HCT116 (cell line): ENCODE data around the gene LRRC4C. TPM values are rescaled to one million over a fixed set of nuclear protein-coding genes. Genes with fewer than 3 reads are reported as not detected.

ENCODE experiments used
- ATAC-seq: fragments of 200-7000 bp; cut with Tn5 transposase; 2 replicates; pipeline ENCODE4 v1.9.1; 2020; ENCODE audit warnings: mild to moderate bottlenecking, moderate library complexity
- BruUV-seq: library from RNA; stranded (reverse); fragments of 400-500 nt; replicated peaks from 2 replicates; lab custom pipeline; 2021; lab: Mats Ljungman, UMichigan
- CTCF ChIA-PET: fragments of 300-600 bp; sonication (Branson Sonifier 250); formaldehyde crosslinking; loops from one replicate; lab custom pipeline; 2021; ENCODE audit warnings: antibody characterized with exemption; lab: Charles Lee
- POLR2A ChIA-PET: fragments of 300-600, 350-600 bp; sonication (Branson Sonifier 250); formaldehyde crosslinking; loops from one replicate; lab custom pipeline; 2021; ENCODE audit warnings: antibody characterized with exemption; lab: Charles Lee
- RAD21 ChIA-PET, 2 experiments: fragments of 300-600 bp; sonication (Branson Sonifier 250); formaldehyde crosslinking; loops; one replicate each; lab custom pipeline; 2023; ENCODE audit warnings: low total read pairs in 2 of 2; ENCODE audit not compliant: uncharacterized antibody in 2 of 2, unreplicated experiment in 2 of 2, low non-redundant PET in 1 of 2; lab: Charles Lee
- DNase-seq: peaks from one replicate; pipeline ENCODE4 v3.0.0-alpha.2; 2010; ENCODE audit warnings: low read depth, low spot score
- H2AFZ ChIP-seq: fragments of 200-600 bp; shearing (Covaris generic), sonication (generic); 2 replicates; pipeline ENCODE4 v1.6.1; 2017; ENCODE audit warnings: low read depth, mixed run types, mixed read lengths, antibody characterized with exemption, low read length; ENCODE audit not compliant: poor library complexity, severe bottlenecking
- H3K27ac ChIP-seq: 2 replicates; pipeline ENCODE4 v1.5.1; 2012; ENCODE audit warnings: low read depth, low read length
- H3K27me3 ChIP-seq: fragments of 200-600 bp; sonication (generic); 2 replicates; pipeline ENCODE4 v1.6.1; 2016; ENCODE audit warnings: mixed run types, low read length, mixed read lengths; ENCODE audit not compliant: insufficient read depth
- H3K36me3 ChIP-seq, 2 experiments: fragments of 200-500 bp in 1 of 2; fragments of 200-600 bp in 1 of 2; sonication (Bioruptor generic) in 1 of 2; sonication (generic) in 1 of 2; 2 replicates each; pipeline versions ENCODE4 v1.5.1 to v1.6.1; 2014 to 2016; ENCODE audit warnings: low read length in 2 of 2, inconsistent platforms in 1 of 2, mixed read lengths in 1 of 2, mixed run types in 1 of 2; ENCODE audit not compliant: insufficient read depth in 2 of 2, control insufficient read depth in 1 of 2
- H3K4me1 ChIP-seq, 2 experiments: fragments of 200-600 bp in 1 of 2; sonication (generic) in 1 of 2; 2 replicates each; pipeline versions ENCODE4 v1.5.1 to v1.6.1; 2012 to 2017; ENCODE audit warnings: low read length in 2 of 2, inconsistent platforms in 1 of 2, mild to moderate bottlenecking in 1 of 2, mixed read lengths in 1 of 2, mixed run types in 1 of 2, moderate library complexity in 1 of 2; ENCODE audit not compliant: insufficient read depth in 2 of 2, control insufficient read depth in 1 of 2
- H3K4me2 ChIP-seq: fragments of 200-600 bp; sonication (generic); 2 replicates; pipeline ENCODE4 v1.6.1; 2017; ENCODE audit warnings: mixed run types, low read length, mixed read lengths
- H3K4me3 ChIP-seq, 2 experiments: fragments of 200-600 bp in 1 of 2; sonication (generic) in 1 of 2; replicated peaks in 1 of 2; 2 replicates each; pipeline ENCODE4 v1.5.1; 2011 to 2016; ENCODE audit warnings: low read length in 2 of 2, control low read depth in 1 of 2, low read depth in 1 of 2, mild to moderate bottlenecking in 1 of 2, mixed read lengths in 1 of 2, mixed run types in 1 of 2
- H3K79me2 ChIP-seq: fragments of 200-600 bp; sonication (generic); 2 replicates; pipeline ENCODE4 v1.6.1; 2017; ENCODE audit warnings: mild to moderate bottlenecking, mixed run types, low read length, moderate library complexity, mixed read lengths; ENCODE audit not compliant: insufficient read depth
- H3K9ac ChIP-seq: fragments of 200-600 bp; sonication (generic); 2 replicates; pipeline ENCODE4 v1.6.1; 2016; ENCODE audit warnings: low read length, mixed read lengths
- H3K9me2 ChIP-seq: fragments of 200-600 bp; sonication (generic), shearing (Covaris generic); 2 replicates; pipeline ENCODE4 v1.6.1; 2017; ENCODE audit warnings: mixed run types, mild to moderate bottlenecking, moderate library complexity; ENCODE audit not compliant: insufficient read depth
- H3K9me3 ChIP-seq, 2 experiments: fragments of 200-500 bp in 1 of 2; fragments of 200-600 bp in 1 of 2; sonication (Bioruptor generic) in 1 of 2; sonication (generic) in 1 of 2; 2 replicates each; pipeline ENCODE4 v1.6.1; 2014 to 2017; ENCODE audit warnings: low read length in 2 of 2, mixed read lengths in 2 of 2, inconsistent platforms in 1 of 2, low read depth in 1 of 2, mild to moderate bottlenecking in 1 of 2, mixed run types in 1 of 2, moderate library complexity in 1 of 2; ENCODE audit not compliant: control insufficient read depth in 1 of 2, insufficient read depth in 1 of 2
- H4K20me1 ChIP-seq: fragments of 200-600 bp; sonication (generic), shearing (Covaris generic); 2 replicates; pipeline ENCODE4 v1.6.1; 2017; ENCODE audit warnings: mixed run types, mild to moderate bottlenecking, moderate library complexity; ENCODE audit not compliant: insufficient read depth
- FOSL1 ChIP-seq: IDR thresholded peaks from 2 replicates; pipeline ENCODE4 v1.6.1; 2012; ENCODE audit warnings: low read depth
- POLR2AphosphoS5 ChIP-seq: IDR thresholded peaks from 2 replicates; pipeline ENCODE4 v1.6.1; 2011; ENCODE audit warnings: mild to moderate bottlenecking, low read depth, low read length, moderate library complexity
- RAD21 ChIP-seq: IDR thresholded peaks from 2 replicates; pipeline ENCODE4 v1.6.1; 2012; ENCODE audit warnings: low read depth, mild to moderate bottlenecking
- SRF ChIP-seq: IDR thresholded peaks from 2 replicates; pipeline ENCODE4 v1.6.1; 2012; ENCODE audit warnings: low read depth
- ZFX ChIP-seq: fragments of 450-650 bp; IDR thresholded peaks from 2 replicates; pipeline ENCODE4 v1.6.1; 2017
- intact Hi-C: fragments of 100-400 bp; cut with micrococcal nuclease; formaldehyde crosslinking; loops from 2 replicates; pipeline ENCODE4 v1.10.0; 2022
- total RNA-seq: library from RNA; stranded (reverse); gene quantifications from one replicate; pipeline ENCODE4 v1.2.1, GENCODE V29; 2021; ENCODE audit not compliant: unreplicated experiment
- TF ChIP-seq, protein P1 (sequence below), 3 experiments: fragments of 200-600 bp in 1 of 3; sonication (generic) in 1 of 3; IDR thresholded peaks in 2 of 3; conservative IDR thresholded peaks in 1 of 3; 2 replicates each; pipeline ENCODE4 v1.5.1; 2012 to 2017; ENCODE audit warnings: low read depth in 2 of 3, low read length in 2 of 3, antibody characterized with exemption in 1 of 3, borderline replicate concordance in 1 of 3, control low read depth in 1 of 3, mild to moderate bottlenecking in 1 of 3, mixed read lengths in 1 of 3, mixed run types in 1 of 3, moderate library complexity in 1 of 3; ENCODE audit not compliant: insufficient read depth in 1 of 3
- TF ChIP-seq, protein P2 (sequence below): IDR thresholded peaks from 2 replicates; pipeline ENCODE4 v1.6.1; 2012

The LRRC4C gene
- total RNA-seq, 1 experiment from 2014 or later, result not detected

DNA sequence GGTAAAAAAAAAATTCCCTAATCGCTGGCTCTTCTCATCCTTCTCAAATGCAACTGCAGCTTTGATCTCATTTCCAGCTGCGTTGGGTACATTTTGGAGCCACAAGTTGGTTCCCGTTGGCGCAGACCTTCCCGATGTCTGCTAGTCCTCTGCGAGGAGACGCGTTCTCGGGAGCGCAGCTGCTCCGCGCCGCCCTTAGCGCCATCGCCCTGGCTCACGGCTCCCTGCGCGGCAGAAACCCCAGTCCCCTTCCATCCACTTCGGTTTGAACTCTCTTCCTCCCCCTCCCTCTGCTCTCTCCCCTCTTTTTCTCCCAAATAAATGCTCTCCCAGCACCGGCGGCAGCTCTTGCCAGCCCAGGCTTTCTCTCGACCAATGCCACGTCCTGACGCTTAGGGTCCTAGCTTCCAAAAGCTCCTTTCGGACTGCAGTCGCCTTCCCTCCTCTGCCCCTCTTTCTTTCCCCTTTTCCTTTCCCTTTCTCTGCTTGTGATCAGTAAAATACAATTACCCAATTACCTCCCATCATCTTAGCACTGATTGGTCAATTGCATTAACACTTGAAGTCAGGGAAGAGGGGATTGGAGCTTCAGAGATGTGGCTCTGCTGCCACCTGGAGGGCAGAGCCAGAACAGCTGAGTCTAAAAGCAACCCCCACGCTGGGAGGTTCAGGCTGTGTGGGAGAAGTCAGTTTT lies 1165.7 kb downstream of the LRRC4C start:
- Histone ChIP-seq H2AFZ (no peak overlapping the region), H3K27me3 (no peaks in the 10 kb centered on the region), H3K4me1 (no peaks in the 10 kb centered on the region), H3K9me2 (no peaks in the 10 kb centered on the region), H3K4me2 (no peak overlapping the region), H3K27ac (no peak overlapping the region), H3K4me3 (no peak overlapping the region)
- RAD21 ChIA-PET, result no interaction called here
- intact Hi-C loops, result no loop called here
- no TSS peak for BruUV-seq
- POLR2A ChIA-PET, result no interaction called here
- TF ChIP-seq RAD21 (no peak), SRF (no peak), ZFX (no peak), FOSL1 (no peak), POLR2AphosphoS5 (no peak)
- TF ChIP-seq, protein P1, sequence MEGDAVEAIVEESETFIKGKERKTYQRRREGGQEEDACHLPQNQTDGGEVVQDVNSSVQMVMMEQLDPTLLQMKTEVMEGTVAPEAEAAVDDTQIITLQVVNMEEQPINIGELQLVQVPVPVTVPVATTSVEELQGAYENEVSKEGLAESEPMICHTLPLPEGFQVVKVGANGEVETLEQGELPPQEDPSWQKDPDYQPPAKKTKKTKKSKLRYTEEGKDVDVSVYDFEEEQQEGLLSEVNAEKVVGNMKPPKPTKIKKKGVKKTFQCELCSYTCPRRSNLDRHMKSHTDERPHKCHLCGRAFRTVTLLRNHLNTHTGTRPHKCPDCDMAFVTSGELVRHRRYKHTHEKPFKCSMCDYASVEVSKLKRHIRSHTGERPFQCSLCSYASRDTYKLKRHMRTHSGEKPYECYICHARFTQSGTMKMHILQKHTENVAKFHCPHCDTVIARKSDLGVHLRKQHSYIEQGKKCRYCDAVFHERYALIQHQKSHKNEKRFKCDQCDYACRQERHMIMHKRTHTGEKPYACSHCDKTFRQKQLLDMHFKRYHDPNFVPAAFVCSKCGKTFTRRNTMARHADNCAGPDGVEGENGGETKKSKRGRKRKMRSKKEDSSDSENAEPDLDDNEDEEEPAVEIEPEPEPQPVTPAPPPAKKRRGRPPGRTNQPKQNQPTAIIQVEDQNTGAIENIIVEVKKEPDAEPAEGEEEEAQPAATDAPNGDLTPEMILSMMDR (IDR thresholded peaks at IDR 0.05 in 2 of 3, conservative IDR thresholded peaks at IDR 0.05 in 1 of 3; ENCODE audit: borderline replicate concordance in 1 of 3, insufficient read depth in 1 of 3, low read depth in 2 of 3, low read length in 2 of 3), result peak in 2 of 3 experiments; percentile 61; a peak in 4 of 6 replicates
- TF ChIP-seq, protein P2, sequence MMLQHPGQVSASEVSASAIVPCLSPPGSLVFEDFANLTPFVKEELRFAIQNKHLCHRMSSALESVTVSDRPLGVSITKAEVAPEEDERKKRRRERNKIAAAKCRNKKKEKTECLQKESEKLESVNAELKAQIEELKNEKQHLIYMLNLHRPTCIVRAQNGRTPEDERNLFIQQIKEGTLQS, result no peak
- TF ChIP-seq, all 23 proteins: peak for 1
- no peaks in the 10 kb centered on the region for H3K79me2 ChIP-seq
- peaks cover 0 to 13% of the 10 kb centered on the region in 2 experiments; a peak in 2 of 4 replicates for H3K9me3 ChIP-seq
- no peaks in the 10 kb centered on the region for H4K20me1 ChIP-seq
- no peak overlapping the region for H3K9ac ChIP-seq
- no peaks in the 10 kb centered on the region for H3K36me3 ChIP-seq
- CTCF ChIA-PET, result no interaction called here
- no peak for ATAC-seq
- no peak for DNase-seq
